SK-N-SH (cell line): ENCODE data around the gene SH3BGR. TPM values are rescaled to one million over a fixed set of nuclear protein-coding genes. Genes with fewer than 3 reads are reported as not detected.

Experiments used
- CTCF ChIA-PET: fragments of 300-600, 350-600 bp; formaldehyde crosslinking; extraction: SDS; loops from one replicate; lab custom pipeline; 2021; lab: Yijun Ruan, JAX
- POLR2A ChIA-PET: fragments of 350-600 bp; sonication (Branson Sonifier 250); formaldehyde crosslinking; extraction: SDS; loops from one replicate; lab custom pipeline; 2020; ENCODE audit warnings: antibody characterized with exemption, inconsistent platforms; lab: Yijun Ruan, JAX
- DNase-seq: peaks from one replicate; pipeline ENCODE4 v3.0.0; 2012
- H2AFZ ChIP-seq: fragments of 200-600 bp; sonication (generic); 2 replicates; pipeline ENCODE4 v1.8.1; 2016; ENCODE audit warnings: antibody characterized with exemption, mild to moderate bottlenecking, low read depth
- H3F3A ChIP-seq: fragments of 200-600 bp; sonication (generic); replicated peaks from 2 replicates; pipeline ENCODE3; 2016; ENCODE audit warnings: antibody characterized with exemption, mild to moderate bottlenecking; ENCODE audit not compliant: insufficient read depth
- H3K27ac ChIP-seq, 2 experiments: fragments of 200-500 bp in 1 of 2; fragments of 200-600 bp in 1 of 2; sonication (Bioruptor generic) in 1 of 2; sonication (generic), shearing (Covaris generic) in 1 of 2; 2 replicates each; pipeline versions ENCODE4 v1.5.1 to v1.6.1; 2014 to 2016; ENCODE audit warnings: low read depth in 2 of 2, inconsistent platforms in 1 of 2, low read length in 1 of 2, mild to moderate bottlenecking in 1 of 2, mixed read lengths in 1 of 2
- H3K27me3 ChIP-seq: fragments of 200-600 bp; sonication (generic), shearing (Covaris generic); 2 replicates; pipeline ENCODE4 v1.6.1; 2016; ENCODE audit warnings: mixed run types; ENCODE audit not compliant: insufficient read depth
- H3K36me3 ChIP-seq, 2 experiments: fragments of 200-500 bp in 1 of 2; fragments of 200-600 bp in 1 of 2; sonication (Bioruptor generic) in 1 of 2; sonication (generic) in 1 of 2; replicated peaks in 1 of 2; 2 replicates each; pipeline versions ENCODE3 to v1.5.1; 2014 to 2016; ENCODE audit warnings: low read length in 1 of 2, mild to moderate bottlenecking in 1 of 2; ENCODE audit not compliant: insufficient read depth in 2 of 2, control insufficient read depth in 1 of 2
- H3K4me1 ChIP-seq, 2 experiments: fragments of 200-500 bp in 1 of 2; fragments of 200-600 bp in 1 of 2; sonication (Bioruptor generic) in 1 of 2; sonication (generic), shearing (Covaris generic) in 1 of 2; 2 replicates each; pipeline versions ENCODE4 v1.5.1 to v1.6.1; 2014 to 2016; ENCODE audit warnings: low read depth in 1 of 2, low read length in 1 of 2, mixed run types in 1 of 2; ENCODE audit not compliant: insufficient read depth in 2 of 2, control insufficient read depth in 1 of 2
- H3K4me2 ChIP-seq: fragments of 200-600 bp; sonication (generic), shearing (Covaris generic); 2 replicates; pipeline ENCODE4 v1.6.1; 2017; ENCODE audit warnings: mixed run types
- H3K4me3 ChIP-seq, 2 experiments: fragments of 200-500 bp in 1 of 2; fragments of 200-600 bp in 1 of 2; sonication (Bioruptor generic) in 1 of 2; sonication (generic), shearing (Covaris generic) in 1 of 2; 2 replicates each; pipeline versions ENCODE4 v1.5.1 to v1.8.1; 2014 to 2016; ENCODE audit warnings: low read depth in 2 of 2, inconsistent platforms in 1 of 2, low read length in 1 of 2, mild to moderate bottlenecking in 1 of 2, mixed read lengths in 1 of 2, moderate library complexity in 1 of 2
- H3K79me2 ChIP-seq: fragments of 200-600 bp; sonication (generic); 2 replicates; pipeline ENCODE4 v1.8.1; 2017; ENCODE audit warnings: mild to moderate bottlenecking; ENCODE audit not compliant: insufficient read depth
- H3K9ac ChIP-seq: fragments of 200-600 bp; sonication (generic); 2 replicates; pipeline ENCODE4 v1.6.1; 2017; ENCODE audit warnings: mixed run types
- H3K9me2 ChIP-seq: fragments of 200-600 bp; sonication (generic); 2 replicates; pipeline ENCODE4 v1.6.1; 2017; ENCODE audit warnings: mixed run types
- H3K9me3 ChIP-seq: fragments of 200-600 bp; sonication (generic); 2 replicates; pipeline ENCODE4 v1.6.1; 2017; ENCODE audit warnings: mixed run types, mild to moderate bottlenecking, moderate library complexity
- H4K20me1 ChIP-seq: fragments of 200-600 bp; sonication (generic); 2 replicates; pipeline ENCODE4 v1.6.1; 2017; ENCODE audit warnings: mild to moderate bottlenecking, mixed run types; ENCODE audit not compliant: insufficient read depth
- CHD2 ChIP-seq: fragments of 150-350 bp; IDR thresholded peaks from 2 replicates; pipeline ENCODE4 v1.6.1; 2018; ENCODE audit warnings: low read length; ENCODE audit not compliant: partially characterized antibody
- CTCF ChIP-seq: fragments of 200-600 bp; sonication (generic); IDR thresholded peaks from 2 replicates; pipeline ENCODE4 v1.6.1; 2017; ENCODE audit warnings: antibody characterized with exemption, mild to moderate bottlenecking, moderate library complexity
- EP300 ChIP-seq, 2 experiments: IDR thresholded peaks; 2 replicates each; pipeline versions ENCODE4 v1.4.0 to v1.6.1; 2012; ENCODE audit warnings: borderline replicate concordance in 1 of 2, low read depth in 1 of 2, low read length in 1 of 2
- EZH2phosphoT487 ChIP-seq: fragments of 200-600 bp; sonication (generic); IDR thresholded peaks from 2 replicates; pipeline ENCODE4 v1.6.1; 2017; ENCODE audit warnings: low read depth, mixed run types, mild to moderate bottlenecking, antibody characterized with exemption, moderate library complexity, borderline replicate concordance
- FOXJ3 ChIP-seq: sonication (generic); formaldehyde crosslinking; IDR thresholded peaks from 2 replicates; pipeline ENCODE4 v1.5.1; 2020; ENCODE audit warnings: mild to moderate bottlenecking, missing genetic modification reagents
- FOXM1 ChIP-seq: IDR thresholded peaks from 2 replicates; pipeline ENCODE4 v1.4.0; 2012; ENCODE audit warnings: low read depth, mild to moderate bottlenecking
- JUND ChIP-seq: IDR thresholded peaks from 2 replicates; pipeline ENCODE4 v1.4.0; 2012
- MAX ChIP-seq: IDR thresholded peaks from 2 replicates; pipeline ENCODE4 v1.4.0; 2012; ENCODE audit warnings: low read depth
- MXI1 ChIP-seq: IDR thresholded peaks from 2 replicates; pipeline ENCODE4 v1.6.1; 2012; ENCODE audit warnings: mild to moderate bottlenecking, low read depth, low read length, improper control_type of control experiment
- NFIC ChIP-seq: IDR thresholded peaks from 2 replicates; pipeline ENCODE4 v1.4.0; 2012; ENCODE audit warnings: borderline replicate concordance
- NRF1 ChIP-seq: IDR thresholded peaks from 2 replicates; pipeline ENCODE4 v1.6.1; 2012; ENCODE audit warnings: low read depth, mild to moderate bottlenecking, low read length
- POLR2AphosphoS5 ChIP-seq: IDR thresholded peaks from 2 replicates; pipeline ENCODE4 v1.6.1; 2012; ENCODE audit warnings: low read depth, low read length
- RAD21 ChIP-seq: IDR thresholded peaks from 2 replicates; pipeline ENCODE4 v1.6.1; 2012; ENCODE audit warnings: mild to moderate bottlenecking, low read length
- REST ChIP-seq: IDR thresholded peaks from 2 replicates; pipeline ENCODE4 v1.6.1; 2012; ENCODE audit warnings: mild to moderate bottlenecking, low read depth, low read length, moderate library complexity
- RXRA ChIP-seq: IDR thresholded peaks from 2 replicates; pipeline ENCODE4 v1.4.0; 2012; ENCODE audit warnings: low read depth, mild to moderate bottlenecking, borderline replicate concordance
- TCF12 ChIP-seq: IDR thresholded peaks from 2 replicates; pipeline ENCODE4 v1.4.0; 2012
- TEAD4 ChIP-seq: IDR thresholded peaks from 2 replicates; pipeline ENCODE4 v1.4.0; 2012; ENCODE audit warnings: mild to moderate bottlenecking, borderline replicate concordance; ENCODE audit not compliant: insufficient read depth
- USF1 ChIP-seq: IDR thresholded peaks from 2 replicates; pipeline ENCODE4 v1.4.0; 2012; ENCODE audit warnings: low read depth, borderline replicate concordance
- YY1 ChIP-seq: IDR thresholded peaks from 2 replicates; pipeline ENCODE4 v1.4.0; 2012; ENCODE audit warnings: low read depth, mild to moderate bottlenecking
- ZBTB33 ChIP-seq: IDR thresholded peaks from 2 replicates; pipeline ENCODE4 v1.4.0; 2012; ENCODE audit warnings: low read depth, borderline replicate concordance
- WGBS: methylation state at CpG from one replicate; pipeline ENCODE4 v1.1.6; 2017; ENCODE audit warnings: low lambda C conversion rate; 5-methylcytosine and 5-hydroxymethylcytosine counted together
- polyA plus RNA-seq, 3 experiments: library from polyadenylated mRNA; depleted of rRNA; stranded (reverse); fragments of >200 nt; gene quantifications; 2 replicates each; pipeline ENCODE4 v1.2.3, GENCODE V29; 2012

SH3BGR gene
- polyA plus RNA-seq, 1 of the 3 experiments (the other 2 are of a cell fraction) = 1.1 TPM

GRCh38 chr21:39503123-39503762, 51.5 kb downstream of the SH3BGR start:
- no peaks in the 10 kb centered on the region for H3K4me1 ChIP-seq
- no peak overlapping the region for H3K9ac ChIP-seq
- no peak overlapping the region for H3K4me3 ChIP-seq
- no peaks in the 10 kb centered on the region for H3K79me2 ChIP-seq
- no peak overlapping the region for H3K4me2 ChIP-seq
- no peak overlapping the region for H2AFZ ChIP-seq
- POLR2A ChIA-PET = no interaction called here
- H3K36me3 ChIP-seq = no peaks in the 10 kb centered on the region
- DNase-seq = no peak
- no peak overlapping the region for H3K27ac ChIP-seq
- H3K9me3 ChIP-seq = no peaks in the 10 kb centered on the region
- TF ChIP-seq EZH2phosphoT487 = no peak
- no peak for TF ChIP-seq MAX
- TF ChIP-seq MXI1 = no peak
- TF ChIP-seq RAD21 = no peak
- TF ChIP-seq CTCF = no peak
- no peak for TF ChIP-seq JUND
- no peak for TF ChIP-seq REST
- no peak for TF ChIP-seq NFIC
- no peak for TF ChIP-seq TCF12
- TF ChIP-seq CHD2 = no peak
- no peak for TF ChIP-seq YY1
- no peak for TF ChIP-seq RXRA
- H4K20me1 ChIP-seq = no peaks in the 10 kb centered on the region
- H3K9me2 ChIP-seq = no peaks in the 10 kb centered on the region
- CTCF ChIA-PET = no interaction called here
- H3F3A ChIP-seq = no peaks in the 10 kb centered on the region
- 4% methylated on average over 1 of the region's 1 CpG for WGBS
- H3K27me3 ChIP-seq = no peaks in the 10 kb centered on the region

- Histone ChIP-seq H3K36me3 (no peaks in the 10 kb centered on the region), H3K4me2 (no peak overlapping the region), H3K27ac (no peak overlapping the region), H3K4me1 (no peaks in the 10 kb centered on the region), H3K79me2 (no peaks in the 10 kb centered on the region), H3K9me3 (no peaks in the 10 kb centered on the region), H2AFZ (no peak overlapping the region), H4K20me1 (no peaks in the 10 kb centered on the region), H3K9ac (no peak overlapping the region), H3K4me3 (no peak overlapping the region), H3F3A (no peaks in the 10 kb centered on the region), H3K9me2 (no peaks in the 10 kb centered on the region), H3K27me3 (no peaks in the 10 kb centered on the region)
- CTCF ChIA-PET = no interaction called here
- 37% methylated on average over 6 of the region's 6 CpGs for WGBS
- no peak for DNase-seq
- POLR2A ChIA-PET = no interaction called here
- TF ChIP-seq EP300 (IDR thresholded peaks at IDR 0.05; ENCODE audit: borderline replicate concordance in 1 of 2, low read depth in 1 of 2, low read length in 1 of 2) (no peak), ZBTB33 (no peak), POLR2AphosphoS5 (no peak), EZH2phosphoT487 (no peak), NRF1 (no peak), TEAD4 (no peak), FOXJ3 (no peak), CHD2 (no peak), USF1 (no peak), FOXM1 (no peak)
These were observed 52.5 kb downstream of the SH3BGR start for GRCh38 chr21:39504230-39504629.
